Ammon's horn (tissue), 1 donor: ENCODE results near the gene TMEM164.
"Not testable (repeated sequence)": the region's sequence is repeated elsewhere in the genome, so short reads cannot be mapped to it uniquely, and the experiment has no call there.

Experiments used
- DNase-seq: peaks from one replicate; pipeline ENCODE4 v3.0.0-alpha.2; 2016; ENCODE audit warnings: low spot score

TMEM164 gene

DNA sequence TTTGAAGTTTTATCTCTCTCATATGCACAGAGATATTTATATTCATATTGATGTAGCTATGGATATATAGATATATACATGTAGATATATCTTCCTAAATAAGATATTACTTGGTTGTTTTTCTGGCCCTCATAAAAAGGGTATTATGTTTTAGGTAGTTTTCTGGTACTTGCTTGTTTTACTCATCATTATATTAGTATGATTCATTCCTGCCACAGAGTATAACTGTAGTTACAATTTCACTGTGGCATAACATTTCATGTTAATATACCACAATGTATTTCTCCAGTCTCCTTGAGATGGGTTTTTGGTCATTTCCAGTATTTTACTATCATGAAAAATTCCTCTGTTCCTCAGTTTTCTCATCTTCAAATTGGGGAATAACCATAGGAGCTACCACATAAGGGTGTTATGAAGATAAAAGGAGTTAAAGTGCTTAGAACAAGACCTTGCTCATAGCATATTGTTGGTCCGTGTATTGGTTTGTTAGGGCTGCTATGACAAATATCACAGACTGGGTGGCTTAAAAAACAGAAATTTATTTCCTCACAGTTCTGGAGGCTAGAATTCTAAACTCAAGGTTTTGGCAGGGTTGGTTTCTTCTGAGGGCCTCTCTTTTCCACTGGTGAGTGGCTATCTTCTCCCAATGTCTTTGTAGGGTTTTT is 129.7 kb downstream of the TMEM164 start:
- DNase-seq = no peak

DNA sequence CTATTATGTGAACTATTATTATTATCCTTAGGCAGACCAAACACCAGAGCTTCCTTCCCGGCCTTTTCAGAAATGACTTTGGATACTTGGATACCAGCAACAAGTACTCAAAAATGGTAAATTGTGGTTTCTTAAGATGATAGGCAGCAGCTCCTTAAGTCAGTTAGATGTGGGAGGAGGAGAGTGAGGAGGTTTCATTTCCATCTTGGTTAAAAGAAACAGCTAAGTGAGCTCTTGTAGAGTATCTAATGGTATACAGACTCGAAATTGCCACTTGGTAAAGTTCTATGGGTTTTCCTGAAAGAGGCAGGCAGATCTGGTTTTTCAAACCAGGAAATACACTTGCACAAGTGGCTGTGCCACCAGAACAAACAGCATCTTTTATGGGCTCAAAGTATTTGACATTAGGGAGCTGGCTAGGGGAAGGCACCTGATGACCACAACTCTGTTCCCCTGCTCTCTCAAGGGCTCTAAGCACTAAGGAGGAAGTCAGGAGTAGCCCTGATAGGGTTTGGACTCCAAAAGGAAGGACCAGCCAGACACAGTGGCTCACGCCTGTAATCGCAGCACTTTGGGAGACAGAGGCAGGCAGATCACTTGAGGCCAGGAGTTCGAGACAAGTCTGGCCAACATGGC is 130.9 kb downstream of the TMEM164 start:
- no peak for DNase-seq

DNA sequence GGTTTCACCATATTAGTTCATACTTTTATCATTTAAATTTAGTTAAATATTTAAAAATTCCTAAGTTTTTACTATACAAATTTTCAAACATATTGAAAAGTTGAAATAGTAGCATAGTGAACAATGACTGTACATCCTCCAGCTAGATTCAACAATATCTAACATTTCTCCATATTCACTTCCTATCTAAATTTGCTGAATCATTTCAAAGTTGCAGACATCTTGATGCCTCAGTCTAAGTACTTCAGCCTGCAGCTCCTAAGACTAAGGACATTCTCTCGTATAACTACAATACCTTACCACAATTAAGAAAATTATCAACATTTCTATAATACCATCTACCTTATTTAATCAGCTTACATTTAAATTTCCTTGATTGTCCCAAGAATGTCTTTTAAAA is 132.7 kb downstream of the TMEM164 start:
- no peak for DNase-seq

DNA sequence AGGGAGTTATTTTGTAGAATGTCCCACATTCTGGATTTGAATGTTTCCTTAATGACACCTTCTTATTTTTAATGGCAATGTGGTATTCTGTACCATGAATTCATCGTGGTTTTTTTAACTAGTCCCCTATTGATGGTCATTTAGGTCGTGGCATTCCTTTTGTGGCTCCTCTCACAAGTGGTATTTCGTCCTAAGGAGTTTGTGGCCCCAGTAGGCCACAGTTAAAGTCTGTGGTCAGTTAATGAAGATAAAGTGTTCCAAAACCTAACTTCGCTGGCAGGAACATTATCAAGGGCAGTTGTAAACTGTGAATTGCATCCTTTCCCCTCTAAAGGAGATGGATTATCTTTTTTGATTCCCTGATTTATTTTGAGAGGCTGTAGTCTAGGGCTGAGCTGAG is 133.2 kb downstream of the TMEM164 start:
- no peak for DNase-seq

DNA sequence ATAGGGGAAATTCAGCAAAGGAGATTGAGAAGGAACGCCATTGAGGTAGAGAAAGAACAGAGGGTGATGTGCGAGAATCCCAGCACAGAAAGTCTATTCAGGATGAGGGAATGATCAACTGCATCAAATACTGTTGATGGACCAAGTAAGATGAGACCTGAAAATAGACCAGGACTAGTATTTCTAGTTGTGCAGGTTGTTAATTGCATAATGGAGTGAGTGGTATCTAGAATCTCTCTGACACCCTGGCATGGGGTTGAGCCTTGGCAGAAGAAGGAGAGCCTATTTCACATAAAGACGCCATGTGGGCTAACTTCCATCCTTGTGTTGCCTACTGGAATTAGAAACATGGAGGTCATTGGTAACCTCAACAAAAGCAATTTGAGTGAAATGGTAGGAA is 135.6 kb downstream of the TMEM164 start:
- DNase-seq = no peak

DNA sequence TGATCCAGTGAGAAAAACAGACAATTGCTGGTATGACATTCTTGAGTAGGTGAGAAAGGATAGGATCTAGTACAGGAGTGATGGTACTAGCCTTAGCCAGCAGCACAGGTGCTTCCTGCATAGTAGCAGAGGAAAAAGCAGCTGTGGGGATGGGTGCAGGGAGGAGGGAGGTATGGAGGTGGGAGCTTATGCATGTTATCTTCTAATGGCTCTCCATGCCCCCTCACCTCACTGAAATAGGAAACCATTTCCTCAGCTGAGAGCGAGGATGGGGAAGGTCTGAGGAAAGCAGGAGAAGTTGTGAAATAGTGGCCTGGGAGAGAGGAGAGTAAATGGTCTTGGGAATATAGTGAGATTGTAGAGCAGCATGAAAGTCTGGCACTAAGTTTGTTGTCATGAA is 136.3 kb downstream of the TMEM164 start:
- DNase-seq = no peak

DNA sequence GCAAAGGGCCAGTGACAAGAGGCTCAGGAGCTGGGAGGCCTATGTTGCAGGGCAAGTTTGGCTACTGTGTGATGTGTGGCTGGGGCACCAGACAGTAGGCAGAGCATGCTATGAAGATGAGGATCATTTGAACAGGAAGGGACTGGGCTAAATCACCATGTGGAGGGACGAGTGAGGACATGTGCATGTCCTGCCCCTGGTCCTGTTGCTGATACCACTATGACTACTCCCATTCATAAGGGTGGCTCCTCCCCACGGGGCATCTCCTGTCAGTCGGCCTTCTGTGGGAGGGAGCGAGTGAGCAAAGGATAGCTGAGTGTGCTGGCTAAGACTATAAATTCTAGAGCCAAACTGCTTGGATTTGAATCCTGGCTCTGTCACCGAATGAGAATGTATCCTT is 139.2 kb downstream of the TMEM164 start:
- no peak for DNase-seq

DNA sequence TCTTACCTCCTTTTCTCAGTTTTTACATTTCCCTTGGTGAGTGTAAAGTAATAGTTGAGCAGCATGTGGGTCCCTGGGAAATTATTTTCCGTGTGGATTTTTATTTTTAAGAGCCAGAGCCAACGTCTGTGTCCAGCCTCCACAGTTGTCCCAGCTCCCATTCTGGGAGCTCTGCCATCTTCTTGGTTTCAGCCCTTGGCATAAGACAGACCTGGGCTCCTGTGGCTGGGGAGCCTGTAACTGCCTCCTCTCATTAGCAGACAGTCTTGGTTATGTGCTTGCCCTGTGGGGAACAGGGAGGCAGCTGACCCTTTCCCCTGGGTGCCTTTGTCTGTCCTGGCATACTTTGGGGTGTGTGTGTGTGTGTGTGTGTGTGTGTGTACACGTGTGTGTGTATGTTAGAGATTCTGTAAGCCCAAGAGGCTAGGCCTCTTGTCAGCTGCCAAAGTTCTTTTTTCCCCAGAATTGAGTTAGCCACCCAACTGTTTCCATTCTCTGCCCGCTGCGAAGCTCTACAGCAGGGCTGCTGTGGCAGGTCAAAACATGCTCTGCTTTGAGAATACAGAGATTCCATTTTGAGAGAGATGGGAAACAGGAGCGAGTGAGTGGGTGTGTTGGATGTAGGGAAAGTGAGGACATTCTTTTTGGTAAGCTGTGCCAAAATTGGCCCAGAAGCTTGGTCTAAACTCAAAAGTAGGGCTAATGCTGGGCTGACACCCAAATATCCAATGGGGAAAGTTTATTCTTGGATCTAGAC is 140.7 kb downstream of the TMEM164 start:
- peak; percentile 12 for DNase-seq

DNA sequence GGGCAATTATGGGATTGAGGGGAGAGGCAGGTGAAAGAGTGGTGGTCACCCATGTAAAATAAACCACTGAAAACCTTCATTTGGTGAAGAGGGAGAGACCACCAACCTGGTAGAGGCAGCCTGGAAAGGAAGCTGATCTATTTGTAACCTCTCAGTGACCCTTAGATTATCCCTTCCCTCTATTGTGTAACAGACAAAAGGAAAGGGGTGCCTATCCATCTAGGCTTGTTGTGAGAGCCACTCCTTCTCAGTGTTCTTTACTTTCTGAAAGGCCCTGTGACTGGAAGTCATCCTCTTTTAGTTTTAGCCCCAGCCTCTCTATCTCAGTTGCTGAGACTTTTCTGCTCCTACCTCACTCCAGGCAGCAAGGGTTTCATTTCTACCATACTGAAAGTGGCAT is 142.4 kb downstream of the TMEM164 start:
- no peak for DNase-seq

DNA sequence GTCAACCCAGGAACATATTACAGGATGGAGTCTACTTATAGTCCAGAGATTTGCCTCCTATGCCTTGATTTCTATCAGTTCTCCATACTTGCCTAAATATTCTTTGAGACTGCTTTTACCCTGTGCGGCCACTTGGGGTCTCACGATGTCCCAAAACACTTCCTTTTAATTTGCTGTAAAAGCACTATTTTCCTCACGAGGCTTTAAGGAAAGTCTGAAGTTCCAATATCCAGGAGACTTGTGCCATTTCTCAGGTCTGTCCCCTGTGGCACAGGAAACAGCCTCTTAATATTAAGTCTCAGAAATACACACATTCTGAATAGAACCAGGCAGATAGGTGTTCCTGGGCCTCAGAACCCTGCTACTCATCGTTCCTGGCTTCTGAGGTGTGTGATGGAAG is 142.9 kb downstream of the TMEM164 start:
- peak; percentile 46 for DNase-seq

DNA sequence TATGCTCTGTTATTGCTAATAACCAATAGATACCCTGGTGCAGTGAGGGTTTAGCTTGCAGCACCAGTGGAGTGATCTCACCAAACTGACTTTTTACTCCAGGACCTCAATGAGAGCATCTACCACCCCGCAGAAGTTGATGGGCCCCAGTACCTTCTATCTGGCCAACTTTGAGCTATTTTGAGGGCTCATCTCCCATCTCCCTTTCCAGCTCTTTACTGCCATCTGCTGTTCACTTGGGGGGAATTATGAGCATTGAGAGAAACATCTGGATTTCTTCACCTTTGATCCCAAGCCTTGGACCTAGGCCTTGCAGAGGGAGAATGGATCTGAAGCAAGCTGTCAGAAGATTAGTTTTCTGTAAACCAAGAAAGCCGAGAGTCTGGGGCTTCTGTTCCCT is 143.6 kb downstream of the TMEM164 start:
- DNase-seq = peak; percentile 33

DNA sequence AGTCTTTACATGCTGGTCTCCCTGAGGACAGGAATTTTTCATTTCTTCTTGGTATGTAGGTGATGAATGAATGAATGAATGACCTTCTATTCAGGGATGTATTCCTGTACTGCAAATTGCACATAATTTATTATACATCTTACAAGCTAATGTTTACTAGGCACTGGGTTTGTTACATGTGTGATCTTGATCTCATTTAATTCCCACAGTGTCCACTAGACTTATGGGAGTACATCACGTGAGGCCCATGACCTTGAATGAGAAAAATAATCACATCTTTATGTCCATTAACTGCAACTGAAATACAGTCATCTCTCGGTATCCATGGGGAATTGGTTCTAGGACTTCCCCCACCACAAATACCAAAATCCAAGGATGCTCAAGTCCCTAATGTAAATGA is 150.3 kb downstream of the TMEM164 start:
- no peak for DNase-seq

DNA sequence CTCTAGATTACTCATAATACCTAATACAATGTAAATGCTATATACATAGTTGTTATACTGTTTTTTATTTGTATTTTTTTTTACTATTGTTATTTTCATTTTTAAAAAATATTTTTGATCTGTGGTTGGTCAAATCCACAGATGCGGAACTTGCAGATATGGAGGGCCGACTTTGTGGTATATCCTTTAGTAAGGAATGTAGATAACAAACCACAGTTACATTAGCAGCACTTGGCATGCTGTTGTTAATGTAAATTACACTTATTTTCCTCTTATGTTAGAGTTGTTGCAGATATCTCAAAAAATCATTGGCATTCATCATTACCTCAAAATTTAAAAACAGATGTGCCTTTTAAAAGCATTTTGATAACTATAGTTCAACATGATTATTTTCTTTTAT is 151.0 kb downstream of the TMEM164 start:
- DNase-seq = no peak

DNA sequence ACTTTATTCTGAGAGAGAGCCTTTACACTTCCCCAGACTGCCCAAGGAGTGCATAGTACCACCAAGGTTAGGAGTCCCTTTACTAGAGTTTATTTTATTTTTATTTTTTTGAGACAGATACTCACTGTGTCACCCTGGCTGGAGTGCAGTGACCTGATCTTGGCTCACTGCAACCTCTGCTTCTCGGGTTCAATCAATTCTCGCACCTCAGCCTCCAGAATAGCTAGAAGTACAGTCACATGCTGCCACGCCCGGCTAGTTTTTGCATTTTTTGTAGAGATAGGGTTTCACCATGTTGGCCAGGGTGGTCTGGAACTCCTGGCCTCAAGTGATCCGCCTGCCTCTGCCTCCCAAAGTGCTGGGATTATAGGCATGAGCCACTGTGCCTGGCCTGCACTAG is 151.4 kb downstream of the TMEM164 start:
- DNase-seq = not testable (repeated sequence)

DNA sequence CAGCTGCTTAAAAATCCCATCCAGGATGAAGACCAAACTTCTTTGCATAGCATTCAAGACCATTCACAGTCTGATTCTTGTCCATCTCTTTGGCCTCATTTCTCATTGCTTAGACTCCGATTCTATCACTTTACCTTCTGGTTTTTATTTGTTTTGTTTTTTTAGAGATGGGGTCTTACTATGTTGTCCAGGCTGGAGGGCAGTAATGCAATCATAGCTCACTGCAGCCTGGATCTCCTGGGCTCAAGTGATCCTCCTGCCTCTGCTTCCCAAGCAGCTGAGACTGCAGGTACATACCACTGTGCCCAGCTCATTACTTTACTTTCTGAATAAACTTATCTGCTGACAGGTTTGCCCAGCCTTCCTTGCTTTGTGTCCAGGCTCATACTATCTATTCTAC is 152.8 kb downstream of the TMEM164 start:
- no peak for DNase-seq

DNA sequence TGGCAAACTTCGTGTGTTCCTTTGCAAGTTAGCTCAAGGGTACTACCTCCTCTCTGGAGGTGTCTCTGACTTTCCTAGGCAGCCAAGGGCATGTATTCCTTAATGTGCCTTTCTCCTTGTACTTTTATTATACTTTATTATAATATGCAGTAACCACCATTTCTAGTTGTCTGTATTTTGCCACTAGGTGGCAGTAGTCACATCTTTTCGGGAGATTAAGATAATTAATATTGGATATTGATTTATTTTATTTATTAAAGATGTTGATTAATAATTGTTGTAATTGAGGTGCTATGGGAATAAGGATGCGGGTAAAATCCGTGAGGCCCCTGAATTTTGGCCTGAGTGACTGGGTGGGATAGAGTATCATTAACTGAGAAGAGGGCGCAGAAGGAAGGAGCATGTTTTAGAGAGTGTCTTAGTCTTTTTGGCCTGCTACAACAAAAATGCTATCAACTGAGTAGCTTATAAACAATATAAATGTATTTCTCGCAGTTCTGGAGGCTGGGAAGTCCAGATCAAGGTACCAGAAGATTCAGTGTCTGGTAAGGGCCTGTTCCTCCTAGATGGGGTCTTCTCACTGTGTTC is 153.3 kb downstream of the TMEM164 start:
- no peak for DNase-seq

DNA sequence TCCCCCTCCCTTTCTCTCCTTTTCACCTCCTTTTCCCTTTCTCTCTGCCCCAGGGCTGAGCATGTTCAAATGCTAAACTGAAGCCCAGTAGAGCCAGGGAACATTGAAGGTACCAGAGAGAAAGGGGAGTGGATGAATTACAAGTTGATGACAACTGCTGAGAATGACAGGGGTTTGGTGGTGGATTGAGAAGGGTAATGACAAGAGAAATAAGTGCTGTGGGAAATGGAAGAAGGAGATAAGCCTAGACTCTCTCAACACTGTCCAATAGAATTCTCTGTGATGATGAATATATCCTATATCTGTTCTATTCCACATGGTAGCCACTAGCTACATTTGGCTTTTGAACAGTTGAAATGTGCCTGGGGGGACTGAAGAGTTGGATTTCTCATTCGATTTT is 154.5 kb downstream of the TMEM164 start:
- DNase-seq = no peak

DNA sequence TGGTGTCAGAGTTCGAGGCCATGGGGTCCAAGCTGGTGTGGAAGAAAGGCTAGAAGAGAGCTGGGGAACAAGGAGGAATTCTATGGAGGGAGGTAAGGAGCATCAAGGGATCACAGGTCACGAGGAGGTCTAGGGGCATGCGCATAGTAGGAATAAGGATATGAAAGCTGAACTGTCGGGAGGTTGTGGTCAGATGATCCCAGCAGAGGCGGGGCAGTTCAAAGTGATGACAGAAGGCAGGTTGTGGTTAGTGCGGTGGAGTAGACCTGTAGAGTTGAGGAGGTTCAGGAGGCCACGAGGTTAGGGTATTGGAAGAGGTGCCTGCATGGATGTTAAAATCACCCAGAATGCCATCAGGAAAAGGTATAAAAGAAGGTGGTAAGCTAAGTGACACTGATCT is 156.3 kb downstream of the TMEM164 start:
- DNase-seq = no peak

DNA sequence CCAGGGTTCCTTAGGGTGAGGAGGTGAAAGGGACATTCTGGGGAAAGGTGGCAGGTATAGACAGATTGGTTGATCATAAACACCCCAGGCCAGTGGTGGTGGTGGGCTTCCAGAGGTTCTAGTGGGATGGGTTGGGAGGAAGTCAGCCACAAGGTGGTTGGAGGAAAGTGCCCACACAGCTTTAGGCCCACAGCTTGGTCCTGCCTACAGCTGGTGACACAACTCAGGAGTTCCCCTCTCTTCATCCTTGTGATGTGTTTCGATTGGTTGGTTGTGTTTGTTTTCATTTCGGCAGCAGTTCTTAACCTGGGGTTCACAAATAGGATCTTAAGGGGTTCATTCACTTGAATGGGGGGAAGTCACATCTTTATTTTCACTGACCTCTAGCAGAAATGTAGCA is 157.0 kb downstream of the TMEM164 start:
- no peak for DNase-seq

DNA sequence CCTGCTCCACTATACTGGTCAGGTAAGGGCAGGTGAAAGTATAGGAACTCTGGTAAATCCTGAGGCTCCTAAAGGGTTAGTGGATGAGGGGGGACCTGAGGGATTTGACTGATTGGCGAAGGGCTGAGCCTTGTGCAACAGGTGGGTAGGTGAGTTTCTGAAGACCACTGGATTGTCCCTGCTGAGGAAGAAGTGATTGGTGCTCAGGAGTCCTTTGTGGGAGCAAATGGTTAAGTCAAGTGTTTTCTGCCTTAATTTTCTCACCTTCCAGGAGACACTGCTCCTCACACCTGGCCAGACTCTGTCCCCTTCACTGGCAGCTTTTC is 158.4 kb downstream of the TMEM164 start:
- DNase-seq = no peak

DNA sequence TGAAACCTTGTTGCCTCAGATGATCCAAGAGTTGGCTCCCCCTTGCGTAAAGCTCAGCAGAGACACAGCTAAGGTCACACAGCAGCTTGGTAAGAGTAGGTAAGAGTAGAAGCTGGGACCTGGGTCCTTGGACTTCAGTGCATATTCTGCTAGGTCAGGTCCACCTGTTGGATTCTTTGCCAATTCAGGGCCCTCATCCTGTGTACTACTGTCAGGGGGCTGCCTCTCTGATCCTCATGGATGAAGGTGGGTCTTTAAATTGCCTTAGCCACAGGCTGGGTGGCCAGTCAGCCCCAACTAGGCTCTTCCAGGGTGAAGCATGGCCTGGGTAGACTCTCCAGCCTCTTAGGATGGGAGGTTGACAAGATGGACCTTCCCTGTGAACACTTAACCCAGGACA is 159.2 kb downstream of the TMEM164 start:
- DNase-seq = no peak

DNA sequence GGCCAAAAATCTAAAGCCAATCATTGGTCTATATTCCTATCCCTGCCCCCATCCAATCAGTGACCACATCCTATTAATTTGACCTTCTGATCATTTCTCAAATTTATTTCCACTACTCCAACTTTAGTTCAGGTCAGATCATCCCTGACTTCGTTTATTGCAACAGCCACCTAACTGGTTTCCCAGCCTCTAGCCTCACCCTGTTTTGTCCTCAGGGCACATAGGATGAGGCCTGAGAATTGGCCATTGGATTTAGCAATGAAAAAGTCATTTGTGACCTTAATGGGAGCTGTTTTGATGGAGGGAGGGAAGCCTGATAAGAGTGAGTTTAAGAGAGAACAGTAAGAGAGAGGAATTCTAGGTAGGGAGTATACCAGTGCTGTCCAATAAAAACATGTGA is 160.0 kb downstream of the TMEM164 start:
- DNase-seq = no peak

DNA sequence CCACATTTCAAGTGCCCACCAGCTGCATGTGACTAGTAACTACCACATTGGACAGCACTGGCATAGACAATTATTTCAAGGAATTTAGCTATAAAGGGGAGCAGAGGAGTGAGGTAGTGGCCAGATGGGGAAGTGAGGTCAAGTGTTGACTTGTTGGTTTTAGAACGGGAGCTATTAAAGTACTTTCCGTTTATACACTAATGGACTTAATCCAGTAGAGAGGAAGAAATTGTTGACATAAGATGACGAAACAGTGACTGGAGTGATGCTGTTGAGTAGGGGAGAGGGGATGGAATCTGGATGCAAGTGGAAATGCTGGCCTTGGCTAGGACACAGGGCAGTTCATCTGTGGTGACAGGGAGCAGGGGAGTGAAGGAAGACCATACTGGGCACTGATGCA is 160.6 kb downstream of the TMEM164 start:
- no peak for DNase-seq
